ENCODE data around the gene SSU72.

- TF ChIP-seq GATA2 (IDR thresholded peaks at IDR 0.05; ENCODE audit: low read depth, low read length) (no peak), GATA3 (IDR thresholded peaks at IDR 0.05; ENCODE audit: low read depth, low read length) (no peak)
Measured at GRCh38 chr1:1567891-1568291, 6.8 kb downstream of the SSU72 start.

Data from SH-SY5Y (cell line).